ENCODE data around the gene TBKBP1.

TBKBP1 gene

DNA sequence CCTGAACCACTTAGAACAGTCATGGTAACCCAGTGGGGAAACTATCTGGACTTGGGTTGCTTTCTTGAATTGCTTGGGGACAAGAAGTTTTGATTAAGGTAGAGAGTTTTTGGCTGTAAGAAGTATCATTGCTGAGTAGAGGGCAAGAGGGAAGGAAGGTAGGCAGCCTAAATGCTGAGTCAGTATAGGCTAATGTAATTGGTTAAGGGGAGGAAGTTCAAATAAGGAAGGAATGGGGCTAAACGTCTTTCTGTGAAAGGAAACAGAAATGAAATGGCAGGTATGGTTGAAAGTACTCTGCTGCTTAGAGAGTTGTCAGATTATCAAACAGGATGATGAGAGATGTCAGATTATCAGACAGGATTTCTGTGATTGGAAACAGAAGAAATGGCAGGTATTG lies 23.9 kb upstream of the TBKBP1 start:
- Histone ChIP-seq H3K27me3 (no peaks in the 10 kb centered on the region), H3K36me3 (peaks cover 96 to 97% (median 97%) of the 10 kb centered on the region in 3 donors), H3K4me1 (no peaks in the 10 kb centered on the region), H3K9me3 (no peaks in the 10 kb centered on the region), H3K4me3 (no peak overlapping the region), H3K27ac (no peak overlapping the region)
- intact Hi-C loops (cut with DNase I; ENCODE audit: low total_unique reads), result no loop called here
- TF ChIP-seq, protein P1, sequence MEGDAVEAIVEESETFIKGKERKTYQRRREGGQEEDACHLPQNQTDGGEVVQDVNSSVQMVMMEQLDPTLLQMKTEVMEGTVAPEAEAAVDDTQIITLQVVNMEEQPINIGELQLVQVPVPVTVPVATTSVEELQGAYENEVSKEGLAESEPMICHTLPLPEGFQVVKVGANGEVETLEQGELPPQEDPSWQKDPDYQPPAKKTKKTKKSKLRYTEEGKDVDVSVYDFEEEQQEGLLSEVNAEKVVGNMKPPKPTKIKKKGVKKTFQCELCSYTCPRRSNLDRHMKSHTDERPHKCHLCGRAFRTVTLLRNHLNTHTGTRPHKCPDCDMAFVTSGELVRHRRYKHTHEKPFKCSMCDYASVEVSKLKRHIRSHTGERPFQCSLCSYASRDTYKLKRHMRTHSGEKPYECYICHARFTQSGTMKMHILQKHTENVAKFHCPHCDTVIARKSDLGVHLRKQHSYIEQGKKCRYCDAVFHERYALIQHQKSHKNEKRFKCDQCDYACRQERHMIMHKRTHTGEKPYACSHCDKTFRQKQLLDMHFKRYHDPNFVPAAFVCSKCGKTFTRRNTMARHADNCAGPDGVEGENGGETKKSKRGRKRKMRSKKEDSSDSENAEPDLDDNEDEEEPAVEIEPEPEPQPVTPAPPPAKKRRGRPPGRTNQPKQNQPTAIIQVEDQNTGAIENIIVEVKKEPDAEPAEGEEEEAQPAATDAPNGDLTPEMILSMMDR (IDR thresholded peaks at IDR 0.05), result no peak
- no peak for DNase-seq

DNA sequence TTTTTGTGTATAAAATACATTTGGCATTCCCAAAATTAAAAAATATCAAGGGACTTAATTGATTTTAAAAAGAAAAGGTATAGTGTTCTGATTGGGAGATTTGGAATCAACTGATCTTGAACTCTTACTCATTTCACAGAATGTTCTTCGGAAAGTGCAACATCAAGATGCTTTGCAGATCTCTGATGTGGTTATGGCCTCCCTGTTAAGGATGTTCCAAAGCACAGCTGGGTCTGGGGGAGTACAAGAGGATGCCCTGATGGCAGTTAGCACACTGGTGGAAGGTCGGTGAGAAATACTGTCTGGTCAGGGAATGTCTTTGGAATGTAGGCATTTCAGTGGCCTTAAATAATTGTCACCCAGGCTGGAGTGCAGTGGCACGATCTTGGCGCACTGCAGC lies 19.5 kb upstream of the TBKBP1 start:
- TF ChIP-seq, protein P1 (IDR thresholded peaks at IDR 0.05), result no peak
- intact Hi-C loops (cut with DNase I; ENCODE audit: low total_unique reads), result no loop called here
- H3K27me3 ChIP-seq, result no peaks in the 10 kb centered on the region
- H3K36me3 ChIP-seq, result peaks cover 100% of the 10 kb centered on the region in 3 donors
- no peak for DNase-seq
- H3K27ac ChIP-seq, result no peak overlapping the region
- no peaks in the 10 kb centered on the region for H3K4me1 ChIP-seq
- no peaks in the 10 kb centered on the region for H3K9me3 ChIP-seq
- H3K4me3 ChIP-seq, result no peak overlapping the region

DNA sequence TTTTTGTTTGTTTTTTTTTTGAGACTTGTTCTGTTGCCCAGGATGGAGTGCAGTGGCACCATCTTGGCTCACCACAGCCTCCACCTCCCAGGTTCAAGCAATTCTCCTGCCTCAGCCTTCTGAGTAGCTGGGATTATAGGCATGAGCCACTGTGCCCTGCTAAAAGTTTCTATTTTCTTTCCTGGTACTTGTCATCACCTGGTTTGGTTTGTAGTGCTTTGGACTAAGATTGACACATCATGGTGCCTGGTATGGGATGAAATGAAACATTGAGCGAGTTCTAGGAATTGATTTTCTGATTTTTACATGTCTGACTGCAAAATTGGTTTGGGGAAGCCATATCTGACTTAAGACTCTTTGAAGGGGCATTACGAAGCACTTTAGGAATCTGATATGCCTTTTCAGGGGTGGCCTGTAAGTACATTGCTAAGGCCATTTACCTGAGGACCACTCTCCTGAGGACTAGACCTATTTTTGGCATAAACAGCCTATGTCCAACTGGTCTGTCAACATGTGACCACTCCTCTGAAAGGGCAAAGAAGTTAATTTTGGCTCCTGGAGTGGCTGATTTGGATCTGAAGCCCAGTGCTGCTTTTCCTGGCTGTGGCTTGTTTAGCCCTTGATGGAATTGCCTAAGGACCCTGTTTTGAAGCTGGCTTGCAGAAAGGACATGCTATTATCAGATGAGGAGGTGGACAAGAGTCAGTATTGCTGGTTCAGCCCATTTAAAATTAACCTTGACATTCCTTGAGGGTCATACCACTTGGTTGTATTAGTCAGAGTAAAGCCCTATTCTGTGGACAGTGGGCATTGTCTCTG lies 18.4 kb upstream of the TBKBP1 start:
- Histone ChIP-seq H3K27ac (no peak overlapping the region), H3K4me1 (no peaks in the 10 kb centered on the region), H3K9me3 (no peaks in the 10 kb centered on the region), H3K4me3 (no peak overlapping the region), H3K27me3 (no peaks in the 10 kb centered on the region), H3K36me3 (peaks cover 100% of the 10 kb centered on the region in 3 donors)
- TF ChIP-seq, protein P1 (IDR thresholded peaks at IDR 0.05), result no peak
- no peak for DNase-seq
- intact Hi-C loops (cut with DNase I; ENCODE audit: low total_unique reads), result no loop called here

- intact Hi-C loops (cut with DNase I; ENCODE audit: low total_unique reads), result no loop called here
- no peaks in the 10 kb centered on the region for H3K9me3 ChIP-seq
- no peaks in the 10 kb centered on the region for H3K4me1 ChIP-seq
- peaks cover 100% of the 10 kb centered on the region in 3 donors for H3K36me3 ChIP-seq
- no peak for DNase-seq
- H3K4me3 ChIP-seq, result no peak overlapping the region
- H3K27me3 ChIP-seq, result no peaks in the 10 kb centered on the region
- no peak overlapping the region for H3K27ac ChIP-seq
- TF ChIP-seq, protein P1 (IDR thresholded peaks at IDR 0.05), result no peak
Measured at GRCh38 chr17:47676199-47676472, 17.8 kb upstream of the TBKBP1 start.

- Histone ChIP-seq H3K36me3 (peaks cover 99 to 100% (median 100%) of the 10 kb centered on the region in 3 donors), H3K9me3 (no peaks in the 10 kb centered on the region), H3K27me3 (no peaks in the 10 kb centered on the region), H3K4me1 (no peaks in the 10 kb centered on the region), H3K4me3 (no peak overlapping the region), H3K27ac (no peak overlapping the region)
- intact Hi-C loops (cut with DNase I; ENCODE audit: low total_unique reads), result no loop called here
- TF ChIP-seq, protein P1 (IDR thresholded peaks at IDR 0.05), result no peak
- no peak for DNase-seq
Measured at GRCh38 chr17:47676510-47677165, 17.3 kb upstream of the TBKBP1 start.

All from tibial artery (tissue), 4 donors.